ENCODE data around the gene AK5.
A peak's percentile ranks its signal among the peaks of the same experiment; 100 is the strongest.

Gene AK5

GRCh38 chr1:77378723-77379535 lies 97.1 kb downstream of the AK5 start:
- Histone ChIP-seq H3K27ac (ENCODE audit: low read depth, low read length) (0 out of 2 replicates have a peak overlapping the region, but pooled peaks have one; percentile 5), H3K36me3 (ENCODE audit: insufficient read depth, low read length) (no peaks in the 10 kb centered on the region), H3K4me3 (ENCODE audit: low read length) (no peak overlapping the region), H3K4me1 (ENCODE audit: insufficient read depth, low read length) (peaks cover 9% of the 10 kb centered on the region; the same call in 1 of the 2 replicates), H3K9me3 (ENCODE audit: insufficient read depth, low read depth, low read length) (no peaks in the 10 kb centered on the region), H3K27me3 (ENCODE audit: insufficient read depth, low read length) (no peaks in the 10 kb centered on the region), H3K9ac (ENCODE audit: low read depth, low read length) (no peak overlapping the region)
- WGBS: 85% methylated on average over 6 of the region's 6 CpGs

- WGBS: 98% methylated on average over 3 of the region's 3 CpGs
- H3K9me3 ChIP-seq (ENCODE audit: insufficient read depth, low read depth, low read length): no peaks in the 10 kb centered on the region
- H3K4me1 ChIP-seq (ENCODE audit: insufficient read depth, low read length): peaks cover 13% of the 10 kb centered on the region; the same call in 1 of the 2 replicates
- H3K27me3 ChIP-seq (ENCODE audit: insufficient read depth, low read length): no peaks in the 10 kb centered on the region
- no peak overlapping the region for H3K27ac ChIP-seq (ENCODE audit: low read depth, low read length)
- H3K36me3 ChIP-seq (ENCODE audit: insufficient read depth, low read length): no peaks in the 10 kb centered on the region
- H3K9ac ChIP-seq (ENCODE audit: low read depth, low read length): no peak overlapping the region
- H3K4me3 ChIP-seq (ENCODE audit: low read length): no peak overlapping the region
Observed at GRCh38 chr1:77382366-77382765, 100.5 kb downstream of the AK5 start.

DNA sequence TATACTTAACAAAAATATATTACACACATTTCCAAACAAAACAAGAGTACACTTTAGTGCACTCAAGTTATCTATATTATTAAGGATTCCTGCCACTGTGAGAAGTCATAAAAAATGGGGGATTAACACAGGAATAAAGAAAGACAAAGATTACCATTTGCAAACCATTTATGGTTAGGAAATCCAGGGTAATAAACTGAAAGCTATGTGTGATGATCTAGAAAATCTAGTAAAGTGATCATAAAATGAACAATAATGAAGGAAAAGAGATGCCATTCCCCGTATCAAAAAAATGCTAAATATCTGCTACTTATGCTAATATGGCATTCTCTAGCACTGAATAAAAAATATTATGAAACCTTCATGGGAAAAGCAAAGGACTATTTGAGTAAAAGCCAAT lies 101.4 kb downstream of the AK5 start:
- WGBS: no CpG with 5 or more reads among the region's 1 CpG
- Histone ChIP-seq H3K4me3 (ENCODE audit: low read length) (no peak overlapping the region), H3K27me3 (ENCODE audit: insufficient read depth, low read length) (no peaks in the 10 kb centered on the region), H3K9me3 (ENCODE audit: insufficient read depth, low read depth, low read length) (no peaks in the 10 kb centered on the region), H3K4me1 (ENCODE audit: insufficient read depth, low read length) (peaks cover 18% of the 10 kb centered on the region; the same call in 1 of the 2 replicates), H3K36me3 (ENCODE audit: insufficient read depth, low read length) (no peaks in the 10 kb centered on the region), H3K9ac (ENCODE audit: low read depth, low read length) (no peak overlapping the region), H3K27ac (ENCODE audit: low read depth, low read length) (no peak overlapping the region)

- Histone ChIP-seq H3K4me1 (ENCODE audit: insufficient read depth, low read length) (peaks cover 9% of the 10 kb centered on the region; the same call in 1 of the 2 replicates), H3K27ac (ENCODE audit: low read depth, low read length) (no peak overlapping the region), H3K9ac (ENCODE audit: low read depth, low read length) (no peak overlapping the region), H3K36me3 (ENCODE audit: insufficient read depth, low read length) (no peaks in the 10 kb centered on the region), H3K4me3 (ENCODE audit: low read length) (no peak overlapping the region), H3K27me3 (ENCODE audit: insufficient read depth, low read length) (no peaks in the 10 kb centered on the region), H3K9me3 (ENCODE audit: insufficient read depth, low read depth, low read length) (no peaks in the 10 kb centered on the region)
- WGBS: 93% methylated on average over 1 of the region's 3 CpGs
Observed at GRCh38 chr1:77385551-77385950, 103.7 kb downstream of the AK5 start.

DNA sequence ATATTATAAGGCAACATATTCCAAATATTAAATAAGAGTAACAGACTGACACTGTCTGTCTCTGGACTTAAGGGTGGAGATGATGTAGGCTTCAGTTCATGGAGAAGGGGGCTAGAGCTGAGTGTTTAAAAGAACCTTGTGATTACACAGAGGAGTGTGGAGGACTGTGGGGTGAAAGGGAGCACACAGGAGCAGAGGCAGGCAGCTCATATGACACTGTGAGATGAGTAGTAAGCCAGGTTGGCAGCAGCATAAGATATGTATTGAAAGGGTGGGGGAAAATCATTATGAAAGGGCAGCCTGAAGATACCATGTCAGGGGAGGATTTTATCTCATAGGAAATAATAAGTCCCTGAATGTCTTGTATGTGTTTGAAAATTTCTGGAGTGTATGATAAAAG lies 104.5 kb downstream of the AK5 start:
- no peak overlapping the region for H3K27ac ChIP-seq (ENCODE audit: low read depth, low read length)
- no peaks in the 10 kb centered on the region for H3K36me3 ChIP-seq (ENCODE audit: insufficient read depth, low read length)
- H3K4me3 ChIP-seq (ENCODE audit: low read length): no peak overlapping the region
- no peaks in the 10 kb centered on the region for H3K9me3 ChIP-seq (ENCODE audit: insufficient read depth, low read depth, low read length)
- H3K4me1 ChIP-seq (ENCODE audit: insufficient read depth, low read length): peaks cover 9% of the 10 kb centered on the region; the same call in 1 of the 2 replicates
- H3K9ac ChIP-seq (ENCODE audit: low read depth, low read length): no peak overlapping the region
- H3K27me3 ChIP-seq (ENCODE audit: insufficient read depth, low read length): no peaks in the 10 kb centered on the region

DNA sequence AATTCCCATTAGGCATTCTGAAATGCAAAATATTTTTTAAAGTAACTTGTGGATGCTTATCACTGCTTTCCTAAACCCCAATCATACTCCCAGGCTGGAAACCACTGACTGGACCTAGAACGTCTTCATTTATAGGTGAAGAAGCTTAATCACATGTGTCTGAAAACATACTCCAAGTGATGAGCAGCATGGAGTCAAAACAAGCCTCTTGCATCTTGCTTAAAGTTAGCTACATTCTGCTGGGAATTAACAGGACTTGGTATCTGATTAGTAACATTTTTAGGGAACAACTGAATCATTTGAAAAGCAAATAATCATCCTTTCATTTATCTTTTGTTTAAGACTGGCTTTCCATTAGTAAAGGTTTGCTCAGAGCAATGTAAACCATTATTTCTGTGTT lies 105.7 kb downstream of the AK5 start:
- 100% methylated on average over 1 of the region's 1 CpG for WGBS
- H3K4me3 ChIP-seq (ENCODE audit: low read length): no peak overlapping the region
- no peak overlapping the region for H3K27ac ChIP-seq (ENCODE audit: low read depth, low read length)
- H3K9me3 ChIP-seq (ENCODE audit: insufficient read depth, low read depth, low read length): no peaks in the 10 kb centered on the region
- H3K9ac ChIP-seq (ENCODE audit: low read depth, low read length): no peak overlapping the region
- peaks cover 9% of the 10 kb centered on the region; the same call in 1 of the 2 replicates for H3K4me1 ChIP-seq (ENCODE audit: insufficient read depth, low read length)
- no peaks in the 10 kb centered on the region for H3K36me3 ChIP-seq (ENCODE audit: insufficient read depth, low read length)
- no peaks in the 10 kb centered on the region for H3K27me3 ChIP-seq (ENCODE audit: insufficient read depth, low read length)

DNA sequence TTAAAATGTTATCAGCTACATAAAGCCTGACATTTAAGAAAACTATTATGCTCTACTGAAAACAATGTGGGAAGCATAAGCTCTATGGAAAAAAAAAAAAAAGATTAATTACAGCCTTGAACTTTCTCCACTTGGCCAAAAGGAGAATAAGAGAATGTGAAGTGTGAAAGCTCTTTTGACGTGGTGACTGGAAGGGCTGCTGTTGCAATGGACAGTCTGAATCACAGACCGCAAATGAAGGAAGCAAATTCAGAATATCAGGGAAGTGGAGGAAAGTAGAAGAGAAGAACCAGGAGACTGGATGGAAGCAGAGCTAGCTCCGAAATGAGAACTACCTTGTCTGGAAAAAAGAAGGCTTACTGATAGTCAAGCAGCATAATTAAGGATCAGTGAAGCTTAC lies 106.8 kb downstream of the AK5 start:
- H3K36me3 ChIP-seq (ENCODE audit: insufficient read depth, low read length): no peaks in the 10 kb centered on the region
- H3K9ac ChIP-seq (ENCODE audit: low read depth, low read length): no peak overlapping the region
- no peaks in the 10 kb centered on the region for H3K9me3 ChIP-seq (ENCODE audit: insufficient read depth, low read depth, low read length)
- no peak overlapping the region for H3K4me3 ChIP-seq (ENCODE audit: low read length)
- no peak overlapping the region for H3K27ac ChIP-seq (ENCODE audit: low read depth, low read length)
- peaks cover 9% of the 10 kb centered on the region; the same call in 1 of the 2 replicates for H3K4me1 ChIP-seq (ENCODE audit: insufficient read depth, low read length)
- WGBS: 90% methylated on average over 3 of the region's 3 CpGs
- H3K27me3 ChIP-seq (ENCODE audit: insufficient read depth, low read length): no peaks in the 10 kb centered on the region

DNA sequence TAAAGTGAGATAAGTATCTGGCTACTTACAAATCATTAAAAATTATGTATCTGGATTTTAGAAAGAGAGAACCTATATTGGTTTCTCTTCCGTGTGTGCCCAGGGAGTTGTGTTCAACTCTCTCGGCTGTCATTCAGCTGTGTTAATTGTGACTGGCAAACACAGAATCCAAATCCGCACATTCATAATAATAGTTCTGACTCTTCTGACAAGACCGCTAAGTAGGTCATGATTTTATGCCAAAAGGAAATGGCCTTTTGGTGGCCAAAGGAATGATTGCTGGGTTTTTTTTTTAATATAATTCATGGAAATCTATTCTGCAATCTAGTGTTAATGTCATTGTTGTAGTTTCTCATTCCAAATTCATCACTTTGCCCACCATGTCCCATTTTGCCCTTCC lies 110.7 kb downstream of the AK5 start:
- 93% methylated on average over 3 of the region's 4 CpGs for WGBS
- Histone ChIP-seq H3K4me3 (ENCODE audit: low read length) (no peak overlapping the region), H3K9ac (ENCODE audit: low read depth, low read length) (no peak overlapping the region), H3K27ac (ENCODE audit: low read depth, low read length) (no peak overlapping the region), H3K27me3 (ENCODE audit: insufficient read depth, low read length) (no peaks in the 10 kb centered on the region), H3K9me3 (ENCODE audit: insufficient read depth, low read depth, low read length) (no peaks in the 10 kb centered on the region), H3K36me3 (ENCODE audit: insufficient read depth, low read length) (no peaks in the 10 kb centered on the region), H3K4me1 (ENCODE audit: insufficient read depth, low read length) (0 out of 2 replicates have a peak, but pooled peaks cover 5% of the 10 kb centered on the region)

GRCh38 chr1:77394166-77394565 lies 112.3 kb downstream of the AK5 start:
- Histone ChIP-seq H3K4me1 (ENCODE audit: insufficient read depth, low read length) (peaks cover 14% of the 10 kb centered on the region), H3K27ac (ENCODE audit: low read depth, low read length) (no peak overlapping the region), H3K4me3 (ENCODE audit: low read length) (no peak overlapping the region), H3K27me3 (ENCODE audit: insufficient read depth, low read length) (no peaks in the 10 kb centered on the region), H3K9me3 (ENCODE audit: insufficient read depth, low read depth, low read length) (no peaks in the 10 kb centered on the region), H3K36me3 (ENCODE audit: insufficient read depth, low read length) (no peaks in the 10 kb centered on the region), H3K9ac (ENCODE audit: low read depth, low read length) (no peak overlapping the region)
- 92% methylated on average over 2 of the region's 2 CpGs for WGBS

- Histone ChIP-seq H3K27me3 (ENCODE audit: insufficient read depth, low read length) (no peaks in the 10 kb centered on the region), H3K9me3 (ENCODE audit: insufficient read depth, low read depth, low read length) (no peaks in the 10 kb centered on the region), H3K27ac (ENCODE audit: low read depth, low read length) (no peak overlapping the region), H3K9ac (ENCODE audit: low read depth, low read length) (no peak overlapping the region), H3K4me1 (ENCODE audit: insufficient read depth, low read length) (peaks cover 14% of the 10 kb centered on the region), H3K36me3 (ENCODE audit: insufficient read depth, low read length) (no peaks in the 10 kb centered on the region), H3K4me3 (ENCODE audit: low read length) (no peak overlapping the region)
Observed at GRCh38 chr1:77395051-77395450, 113.2 kb downstream of the AK5 start.

GRCh38 chr1:77398152-77398551 lies 116.3 kb downstream of the AK5 start:
- Histone ChIP-seq H3K9me3 (ENCODE audit: insufficient read depth, low read depth, low read length) (no peaks in the 10 kb centered on the region), H3K4me3 (ENCODE audit: low read length) (no peak overlapping the region), H3K27me3 (ENCODE audit: insufficient read depth, low read length) (no peaks in the 10 kb centered on the region), H3K4me1 (ENCODE audit: insufficient read depth, low read length) (peaks cover 14% of the 10 kb centered on the region), H3K27ac (ENCODE audit: low read depth, low read length) (no peak overlapping the region), H3K36me3 (ENCODE audit: insufficient read depth, low read length) (no peaks in the 10 kb centered on the region), H3K9ac (ENCODE audit: low read depth, low read length) (no peak overlapping the region)
- 73% methylated on average over 3 of the region's 3 CpGs for WGBS

Data from HUES64 (cell line).